GM19193 (cell line): Measurements from ENCODE around the gene GPR25.

Source experiments
- POLR2A ChIP-seq: IDR thresholded peaks from 4 replicates; pipeline ENCODE4 v1.6.1; 2011; ENCODE audit not compliant: insufficient read depth, insufficient read length; ENCODE audit errors: extremely low read depth

GPR25 gene

DNA sequence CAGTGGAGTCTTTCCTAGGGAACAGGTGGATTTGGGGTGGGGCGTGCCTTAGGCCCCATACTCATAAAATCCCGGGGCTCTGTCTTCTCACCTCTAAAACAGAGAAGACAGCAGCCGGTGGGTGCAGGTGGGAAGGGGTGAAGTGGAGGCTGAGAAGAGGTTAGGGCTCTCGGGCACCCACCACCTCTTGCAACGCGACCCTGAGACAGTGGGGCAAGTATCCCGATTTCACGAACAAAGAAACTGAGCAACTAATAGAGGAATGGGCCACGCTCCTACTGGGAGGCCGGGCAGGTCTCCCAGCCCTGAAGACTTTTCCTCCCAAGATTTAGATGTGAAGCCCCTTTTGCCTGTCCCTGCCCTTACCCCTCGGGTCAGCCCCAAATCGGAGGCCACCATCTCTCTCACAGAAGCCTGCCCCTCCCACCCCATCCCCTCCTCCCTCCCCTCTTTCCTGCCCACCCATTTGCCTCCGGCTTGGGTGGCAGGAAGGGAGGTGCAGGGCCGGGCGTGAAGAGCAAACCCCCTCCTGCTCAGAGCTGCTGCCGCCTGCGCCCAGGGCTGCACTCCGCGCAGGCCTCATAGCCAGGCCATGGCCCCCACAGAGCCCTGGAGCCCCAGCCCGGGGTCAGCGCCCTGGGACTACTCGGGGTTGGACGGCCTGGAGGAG, at the start of gene GPR25:
TSS of gene GPR25 (plus strand) at position 536 of the 670 bp plus-strand sequence. CDS start at position 593, 57 bp downstream.
- TF ChIP-seq POLR2A: no peak

- no peak for TF ChIP-seq POLR2A
Observed at GRCh38 chr1:200831091-200831490, 41.7 kb upstream of the GPR25 start.

DNA sequence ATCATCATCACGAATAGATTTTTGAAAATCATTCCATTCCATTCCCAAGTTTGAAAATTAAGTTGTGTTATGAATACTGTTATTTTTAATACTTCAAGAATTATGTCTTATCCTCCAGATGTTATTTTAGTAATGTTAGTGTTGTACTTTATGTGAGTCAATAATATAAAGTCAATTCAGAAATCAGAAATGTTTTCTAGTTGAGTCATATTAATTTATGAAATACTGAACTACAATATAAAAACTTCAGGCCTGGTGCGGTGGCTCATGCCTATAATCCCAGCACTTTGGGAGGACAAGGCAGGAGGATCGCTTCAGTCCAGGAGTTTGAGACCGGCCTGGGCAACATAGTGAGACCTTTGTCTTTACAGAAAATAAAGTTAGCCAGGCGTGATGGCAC, 38.4 kb upstream of the GPR25 start:
- TF ChIP-seq POLR2A: no peak

DNA sequence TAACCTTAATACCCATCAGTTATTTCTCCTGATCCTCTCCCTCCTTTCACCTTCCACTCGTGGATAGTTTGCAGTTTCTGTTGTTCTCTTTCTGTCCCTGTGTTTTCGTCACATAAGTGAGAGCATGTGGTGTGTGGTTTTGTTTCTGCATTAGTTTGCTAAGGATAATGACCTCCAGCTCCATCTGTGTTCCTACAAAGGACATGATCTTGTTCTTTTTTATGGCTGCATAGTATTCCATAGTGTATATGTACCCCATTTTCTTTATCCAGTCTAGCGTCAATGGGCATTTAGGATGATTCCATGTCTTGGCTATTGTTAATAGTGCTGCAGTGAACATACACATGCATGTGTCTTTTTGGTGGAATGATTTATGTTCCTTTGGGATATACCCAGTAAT, 36.6 kb upstream of the GPR25 start:
- no peak for TF ChIP-seq POLR2A

- TF ChIP-seq POLR2A: no peak
Observed at GRCh38 chr1:200837931-200838571, 34.7 kb upstream of the GPR25 start.

- no peak for TF ChIP-seq POLR2A
Observed at GRCh38 chr1:200838676-200839445, 33.9 kb upstream of the GPR25 start.

DNA sequence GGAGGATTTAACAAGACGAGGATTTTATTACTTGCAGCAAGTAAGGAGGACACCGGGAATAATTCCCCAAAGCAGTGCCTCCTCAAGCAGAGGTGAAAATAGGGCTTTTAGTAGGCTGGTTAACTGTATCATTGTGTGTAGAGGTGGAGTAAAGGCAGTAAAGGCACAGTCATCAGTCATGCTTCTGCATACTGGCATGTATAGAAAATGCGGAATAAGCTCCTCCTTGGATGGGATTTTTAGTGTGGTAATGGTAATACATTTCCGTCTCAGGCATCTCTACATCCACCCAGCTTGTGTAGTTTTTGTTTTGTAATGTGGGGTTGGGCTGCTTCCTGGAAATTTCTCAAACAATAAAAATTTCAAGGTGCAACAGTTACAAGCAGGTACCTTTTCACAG, 27.4 kb upstream of the GPR25 start:
- TF ChIP-seq POLR2A: no peak

DNA sequence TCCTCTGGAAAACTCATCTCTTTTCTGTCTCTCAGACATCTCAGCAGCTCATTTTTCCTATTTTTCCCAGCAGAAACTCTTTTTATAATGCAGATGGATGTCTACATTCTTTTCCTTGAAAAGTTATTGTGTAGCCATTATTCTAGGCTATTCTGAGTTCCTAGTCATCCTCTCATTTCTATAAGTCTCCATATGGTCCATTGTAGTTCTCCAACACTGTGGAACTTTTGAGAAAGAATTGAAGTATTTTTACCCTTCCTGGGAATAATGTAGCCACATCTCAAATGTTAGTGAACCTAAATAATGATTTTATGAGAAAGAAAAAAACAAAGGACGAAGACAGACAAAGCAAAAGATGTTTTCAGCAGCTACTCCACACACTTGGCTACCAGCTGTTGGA, 26.4 kb upstream of the GPR25 start:
- TF ChIP-seq POLR2A: no peak

- TF ChIP-seq POLR2A: no peak
Observed at GRCh38 chr1:200849430-200849829, 23.4 kb upstream of the GPR25 start.

DNA sequence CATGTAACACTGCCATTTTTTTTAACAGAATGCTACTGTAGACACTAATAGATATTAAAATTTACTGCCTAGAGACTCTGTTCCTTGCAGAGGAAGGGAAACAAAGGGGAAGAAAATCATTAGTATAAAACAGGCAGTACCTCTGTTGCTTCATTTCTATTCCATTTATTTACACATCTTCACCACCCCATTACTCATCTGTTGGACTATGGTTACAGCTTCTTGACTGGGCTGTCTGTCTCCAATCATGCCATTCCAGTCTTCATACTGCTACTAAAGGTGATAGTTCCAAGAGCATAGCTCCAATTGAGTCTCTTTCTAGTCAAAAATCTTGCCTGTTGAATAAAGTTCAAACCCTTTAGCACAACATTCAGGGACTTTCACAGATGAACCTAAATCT, 22.2 kb upstream of the GPR25 start:
- no peak for TF ChIP-seq POLR2A

- TF ChIP-seq POLR2A: no peak
Observed at GRCh38 chr1:200856716-200857357, 15.9 kb upstream of the GPR25 start.

GRCh38 chr1:200857804-200858203, 15.0 kb upstream of the GPR25 start:
- TF ChIP-seq POLR2A: no peak

- TF ChIP-seq POLR2A: no peak
Observed at GRCh38 chr1:200861937-200862647, 10.7 kb upstream of the GPR25 start.

DNA sequence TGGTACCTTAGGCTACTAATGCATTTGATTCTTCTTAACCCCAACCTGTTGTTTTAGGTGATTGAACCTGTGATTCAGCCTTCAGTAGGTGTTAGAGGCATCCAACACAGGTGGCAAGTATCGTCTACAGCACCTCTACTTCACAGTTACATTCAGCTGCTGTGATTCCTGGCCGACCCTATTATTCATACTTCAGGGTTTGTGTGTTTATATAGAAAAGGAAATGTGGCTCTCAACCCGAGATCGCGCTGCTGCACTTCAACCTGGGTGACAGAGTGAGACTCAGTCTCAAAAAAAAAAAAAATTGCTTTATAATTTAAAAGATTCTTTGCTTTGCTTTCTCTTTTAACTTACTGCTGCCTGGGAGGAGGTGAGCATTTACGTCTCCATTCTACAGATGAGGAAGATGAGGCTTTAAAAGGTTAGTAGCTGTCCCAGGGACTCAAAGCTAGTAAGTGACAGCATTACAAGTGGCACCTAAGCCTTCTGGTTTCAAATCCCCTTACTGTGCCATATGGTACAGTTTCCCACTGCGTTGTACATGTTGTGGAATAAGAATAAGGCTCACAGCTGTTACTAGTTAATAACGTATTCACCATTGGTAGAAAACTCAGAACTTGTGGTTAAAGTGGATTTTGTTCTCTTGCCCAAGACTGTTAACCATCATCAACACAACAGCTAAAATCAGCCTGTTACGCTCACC, 9.9 kb upstream of the GPR25 start:
- no peak for TF ChIP-seq POLR2A

DNA sequence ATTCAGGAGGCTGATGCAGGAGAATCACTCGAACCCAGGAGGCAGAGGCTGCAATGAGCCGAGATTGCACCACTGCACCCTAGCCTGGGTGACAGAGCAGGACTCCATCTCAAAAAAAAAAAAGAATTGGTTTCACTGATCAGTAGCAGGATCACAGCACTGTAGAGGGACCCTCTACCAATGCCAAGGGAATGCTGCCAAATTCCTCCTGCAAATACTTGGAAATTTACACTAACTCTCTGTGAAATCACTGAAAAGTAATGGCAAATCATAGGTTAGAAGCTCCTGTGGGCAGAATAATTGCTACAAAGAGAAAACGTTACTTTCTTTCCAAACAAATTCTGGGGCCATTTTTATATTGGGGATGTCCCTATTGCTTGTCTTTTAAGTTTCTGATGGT, 6.7 kb upstream of the GPR25 start:
- no peak for TF ChIP-seq POLR2A

DNA sequence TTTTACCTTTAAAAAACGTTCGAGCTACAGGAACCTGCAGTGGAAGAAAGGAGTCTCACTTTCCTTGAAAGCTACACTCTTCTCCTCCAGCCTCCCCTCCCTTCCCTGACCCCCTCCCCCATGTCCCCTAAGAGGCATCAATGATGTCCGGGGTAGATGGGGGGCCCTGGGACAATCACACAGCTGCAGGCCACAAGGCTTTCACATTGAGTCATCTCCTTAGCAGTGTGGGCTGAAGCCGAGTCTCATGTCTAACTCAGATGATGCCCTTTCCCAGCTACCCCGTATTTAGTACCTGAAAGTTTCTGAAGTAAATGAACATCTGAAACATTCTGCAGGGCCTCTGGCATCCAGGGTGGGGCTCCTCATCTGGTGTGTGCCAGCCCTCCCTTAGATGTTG, 6.3 kb upstream of the GPR25 start:
- peak; percentile 24 for TF ChIP-seq POLR2A
